Measurements from ENCODE around the gene LNP1. TPM values are rescaled to one million over a fixed set of nuclear protein-coding genes. Genes with fewer than 3 reads are reported as not detected.
"Not testable (repeated sequence)": the region's sequence is repeated elsewhere in the genome, so short reads cannot be mapped to it uniquely, and the experiment has no call there.

Gene LNP1
- total RNA-seq, 4 donors from 2014 or later, result 1.1 to 3.7 (median 1.9) TPM

GRCh38 chr3:100440895-100441294, 39.6 kb downstream of the LNP1 start:
- H3K36me3 ChIP-seq, result no peaks in the 10 kb centered on the region
- ATAC-seq (no peak), DNase-seq (no peak)
- no peak overlapping the region for H3K27ac ChIP-seq
- no peak overlapping the region for H3K4me3 ChIP-seq
- no peaks in the 10 kb centered on the region for H3K27me3 ChIP-seq
- in situ Hi-C loops (cut with MboI; ENCODE audit: low sequenced_read_pairs in 4 of 4) (no loop called here), intact Hi-C loops (cut with DNase I; ENCODE audit: low total_unique reads) (no loop called here)
- H3K4me1 ChIP-seq, result no peaks in the 10 kb centered on the region
- H3K9me3 ChIP-seq, result no peaks in the 10 kb centered on the region
- TF ChIP-seq CTCF (IDR thresholded peaks at IDR 0.05 in 4 of 5, conservative IDR thresholded peaks at IDR 0.05 in 1 of 5), result no peak
- no peak for TF ChIP-seq POLR2A (IDR thresholded peaks at IDR 0.05)

- ATAC-seq, result no peak
These were observed 42.4 kb downstream of the LNP1 start for GRCh38 chr3:100443690-100444089.

GRCh38 chr3:100447067-100447466, 45.7 kb downstream of the LNP1 start:
- H3K9me3 ChIP-seq; ATAC-seq; H3K4me1 ChIP-seq; H3K27ac ChIP-seq; DNase-seq; intact Hi-C loops (cut with DNase I; ENCODE audit: low total_unique reads); H3K36me3 ChIP-seq; H3K27me3 ChIP-seq; H3K4me3 ChIP-seq; in situ Hi-C loops (cut with MboI; ENCODE audit: low sequenced_read_pairs in 4 of 4): not testable (repeated sequence)

More at GRCh38 chr3:100443690-100444089, 42.4 kb downstream of the LNP1 start:
- Histone ChIP-seq H3K36me3 (no peaks in the 10 kb centered on the region), H3K4me1 (no peaks in the 10 kb centered on the region), H3K27me3 (no peaks in the 10 kb centered on the region), H3K9me3 (no peaks in the 10 kb centered on the region), H3K27ac (no peak overlapping the region), H3K4me3 (no peak overlapping the region)
- intact Hi-C loops (cut with DNase I; ENCODE audit: low total_unique reads), result no loop called here
- in situ Hi-C loops (cut with MboI; ENCODE audit: low sequenced_read_pairs in 4 of 4), result no loop called here
- DNase-seq, result no peak
- TF ChIP-seq POLR2A (IDR thresholded peaks at IDR 0.05), result no peak
- TF ChIP-seq CTCF (IDR thresholded peaks at IDR 0.05 in 4 of 5, conservative IDR thresholded peaks at IDR 0.05 in 1 of 5), result no peak

DNA sequence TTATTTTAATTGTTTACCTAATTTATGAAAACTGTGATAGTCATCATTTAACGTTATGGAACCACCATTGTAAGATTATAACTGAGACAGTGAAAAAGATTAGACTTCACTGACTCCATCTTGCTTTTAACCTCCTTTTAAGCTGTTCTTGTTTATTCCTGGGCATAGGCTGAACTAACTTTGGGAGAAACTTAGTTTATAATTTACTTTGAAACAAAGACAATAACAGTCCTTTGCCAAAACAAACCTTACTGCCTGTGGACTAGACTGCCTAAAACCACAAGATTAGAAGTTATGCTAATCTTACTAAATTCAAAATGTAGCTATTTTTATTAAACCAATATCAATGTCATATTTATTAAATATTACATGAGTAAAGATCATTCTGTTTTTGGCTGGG, 46.7 kb downstream of the LNP1 start:
- Histone ChIP-seq H3K4me1 (no peaks in the 10 kb centered on the region), H3K4me3 (no peak overlapping the region), H3K27me3 (no peaks in the 10 kb centered on the region), H3K27ac (no peak overlapping the region), H3K9me3 (no peaks in the 10 kb centered on the region), H3K36me3 (no peaks in the 10 kb centered on the region)
- no peak for ATAC-seq
- TF ChIP-seq POLR2A (IDR thresholded peaks at IDR 0.05), result no peak
- TF ChIP-seq CTCF (IDR thresholded peaks at IDR 0.05 in 4 of 5, conservative IDR thresholded peaks at IDR 0.05 in 1 of 5), result no peak
- in situ Hi-C loops (cut with MboI; ENCODE audit: low sequenced_read_pairs in 4 of 4), result no loop called here
- DNase-seq, result no peak
- intact Hi-C loops (cut with DNase I; ENCODE audit: low total_unique reads), result no loop called here

GRCh38 chr3:100449214-100449613, 47.9 kb downstream of the LNP1 start:
- TF ChIP-seq POLR2A (IDR thresholded peaks at IDR 0.05), result no peak
- no peak for TF ChIP-seq CTCF (IDR thresholded peaks at IDR 0.05 in 4 of 5, conservative IDR thresholded peaks at IDR 0.05 in 1 of 5)
- Histone ChIP-seq H3K9me3 (no peaks in the 10 kb centered on the region), H3K36me3 (no peaks in the 10 kb centered on the region), H3K27ac (no peak overlapping the region), H3K4me3 (no peak overlapping the region), H3K27me3 (no peaks in the 10 kb centered on the region), H3K4me1 (no peaks in the 10 kb centered on the region)
- ATAC-seq, result no peak
- no peak for DNase-seq
- in situ Hi-C loops (cut with MboI; ENCODE audit: low sequenced_read_pairs in 4 of 4) (no loop called here), intact Hi-C loops (cut with DNase I; ENCODE audit: low total_unique reads) (no loop called here)
